ENCODE data around the gene AAK1.

DNA sequence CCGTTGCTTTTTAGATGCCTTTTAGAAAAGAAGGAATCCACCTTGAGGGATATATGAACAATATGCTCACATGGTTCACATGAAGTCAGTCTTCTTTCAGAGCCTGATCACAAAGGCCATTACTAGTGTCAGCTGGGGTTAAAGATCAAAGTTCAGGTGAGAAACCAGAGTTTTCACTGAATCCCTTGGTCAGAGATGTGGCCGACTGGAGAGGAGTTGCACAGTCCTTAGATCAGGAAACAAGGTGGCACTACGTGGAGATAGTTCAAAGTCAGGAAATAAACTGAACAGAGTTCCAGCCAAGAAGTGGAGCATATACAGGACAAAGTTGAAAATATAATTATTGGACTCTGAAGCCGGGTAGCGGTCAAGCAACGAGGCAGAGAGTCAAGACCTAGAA, 54.6 kb downstream of the AAK1 start:
- TF ChIP-seq, protein P1, sequence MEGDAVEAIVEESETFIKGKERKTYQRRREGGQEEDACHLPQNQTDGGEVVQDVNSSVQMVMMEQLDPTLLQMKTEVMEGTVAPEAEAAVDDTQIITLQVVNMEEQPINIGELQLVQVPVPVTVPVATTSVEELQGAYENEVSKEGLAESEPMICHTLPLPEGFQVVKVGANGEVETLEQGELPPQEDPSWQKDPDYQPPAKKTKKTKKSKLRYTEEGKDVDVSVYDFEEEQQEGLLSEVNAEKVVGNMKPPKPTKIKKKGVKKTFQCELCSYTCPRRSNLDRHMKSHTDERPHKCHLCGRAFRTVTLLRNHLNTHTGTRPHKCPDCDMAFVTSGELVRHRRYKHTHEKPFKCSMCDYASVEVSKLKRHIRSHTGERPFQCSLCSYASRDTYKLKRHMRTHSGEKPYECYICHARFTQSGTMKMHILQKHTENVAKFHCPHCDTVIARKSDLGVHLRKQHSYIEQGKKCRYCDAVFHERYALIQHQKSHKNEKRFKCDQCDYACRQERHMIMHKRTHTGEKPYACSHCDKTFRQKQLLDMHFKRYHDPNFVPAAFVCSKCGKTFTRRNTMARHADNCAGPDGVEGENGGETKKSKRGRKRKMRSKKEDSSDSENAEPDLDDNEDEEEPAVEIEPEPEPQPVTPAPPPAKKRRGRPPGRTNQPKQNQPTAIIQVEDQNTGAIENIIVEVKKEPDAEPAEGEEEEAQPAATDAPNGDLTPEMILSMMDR (IDR thresholded peaks at IDR 0.05), result no peak
- no peak for TF ChIP-seq EZH2 (IDR thresholded peaks at IDR 0.05)

All from neural progenitor cell (in vitro differentiated cells).